Neuronal stem cell (in vitro differentiated cells): Measurements from ENCODE around the gene NFIX.
"Not testable (repeated sequence)": the region's sequence is repeated elsewhere in the genome, so short reads cannot be mapped to it uniquely, and the experiment has no call there.

Experiments used
- DNase-seq: peaks from one replicate; pipeline ENCODE4 v3.0.0-alpha.2; 2013; ENCODE audit warnings: low spot score
- H2AFZ ChIP-seq: one replicate; pipeline ENCODE4 v1.6.1; 2013; ENCODE audit warnings: mild to moderate bottlenecking, low read length, inconsistent platforms
- H2AK5ac ChIP-seq: 2 replicates; pipeline ENCODE4 v1.6.1; 2013; ENCODE audit warnings: low read depth, mild to moderate bottlenecking, inconsistent platforms, low read length, moderate library complexity, mixed read lengths
- H2BK120ac ChIP-seq: 2 replicates; pipeline ENCODE4 v1.6.1; 2013; ENCODE audit warnings: low read depth, mild to moderate bottlenecking, inconsistent platforms, low read length, moderate library complexity, mixed read lengths
- H2BK12ac ChIP-seq: one replicate; pipeline ENCODE4 v1.6.1; 2013; ENCODE audit warnings: low read length, inconsistent platforms
- H2BK15ac ChIP-seq: 2 replicates; pipeline ENCODE4 v1.6.1; 2013; ENCODE audit warnings: mild to moderate bottlenecking, low read length, inconsistent platforms, mixed read lengths
- H2BK5ac ChIP-seq: one replicate; pipeline ENCODE4 v1.6.1; 2013; ENCODE audit warnings: inconsistent platforms, mild to moderate bottlenecking, low read length, moderate library complexity
- H3K14ac ChIP-seq: one replicate; pipeline ENCODE4 v1.6.1; 2013; ENCODE audit warnings: low read length, inconsistent platforms
- H3K18ac ChIP-seq: 2 replicates; pipeline ENCODE4 v1.6.1; 2013; ENCODE audit warnings: low read length, inconsistent platforms
- H3K23ac ChIP-seq: 2 replicates; pipeline ENCODE4 v1.6.1; 2013; ENCODE audit warnings: low read depth, mild to moderate bottlenecking, mixed read lengths, low read length, inconsistent platforms; ENCODE audit not compliant: poor library complexity
- H3K27ac ChIP-seq: replicated peaks from 3 replicates; pipeline ENCODE4 v1.5.1; 2013; ENCODE audit warnings: low read length, inconsistent platforms
- H3K27me3 ChIP-seq, 3 experiments: 2 replicates each; pipeline ENCODE4 v1.6.1; 2013; ENCODE audit warnings: low read length in 3 of 3, mild to moderate bottlenecking in 2 of 3, inconsistent platforms in 1 of 3, low read depth in 1 of 3, mixed read lengths in 1 of 3, moderate library complexity in 1 of 3; ENCODE audit not compliant: control insufficient read depth in 3 of 3, insufficient read depth in 3 of 3
- H3K36me3 ChIP-seq, 2 donors: replicated peaks in 1 of 2; 2 replicates each; pipeline ENCODE4 v1.6.1; 2013; ENCODE audit warnings: low read length in 2 of 2; ENCODE audit not compliant: control insufficient read depth in 2 of 2, insufficient read depth in 2 of 2
- H3K4ac ChIP-seq: 2 replicates; pipeline ENCODE4 v1.6.1; 2013; ENCODE audit warnings: inconsistent platforms, mild to moderate bottlenecking, low read length, moderate library complexity
- H3K4me1 ChIP-seq, 2 donors: 1 replicate in 1 of 2; 2 replicates in 1 of 2; pipeline ENCODE4 v1.6.1; 2013; ENCODE audit warnings: low read length in 2 of 2, low read depth in 1 of 2; ENCODE audit not compliant: control insufficient read depth in 2 of 2, insufficient read depth in 1 of 2
- H3K4me2 ChIP-seq: one replicate; pipeline ENCODE4 v1.6.1; 2013; ENCODE audit warnings: mild to moderate bottlenecking, low read length, inconsistent platforms; ENCODE audit not compliant: insufficient read depth, poor library complexity, severe bottlenecking
- H3K4me3 ChIP-seq, 2 donors: 2 replicates each; pipeline ENCODE4 v1.5.1; 2013; ENCODE audit warnings: low read length in 2 of 2, mild to moderate bottlenecking in 2 of 2, inconsistent platforms in 1 of 2, moderate library complexity in 1 of 2
- H3K79me1 ChIP-seq: one replicate; pipeline ENCODE4 v1.6.1; 2013; ENCODE audit warnings: low read depth, mild to moderate bottlenecking, inconsistent platforms, low read length, moderate library complexity
- H3K9ac ChIP-seq: one replicate; pipeline ENCODE4 v1.6.1; 2013; ENCODE audit warnings: mild to moderate bottlenecking, low read depth, low read length, inconsistent platforms; ENCODE audit not compliant: poor library complexity
- H3K9me3 ChIP-seq, 2 donors: replicated peaks in 1 of 2; 2 replicates each; pipeline versions ENCODE3 to v1.6.1; 2013; ENCODE audit warnings: low read length in 2 of 2, mild to moderate bottlenecking in 2 of 2, inconsistent platforms in 1 of 2, low read depth in 1 of 2, mixed read lengths in 1 of 2, moderate library complexity in 1 of 2; ENCODE audit not compliant: control insufficient read depth in 2 of 2, insufficient read depth in 1 of 2
- H4K8ac ChIP-seq: one replicate; pipeline ENCODE4 v1.6.1; 2013; ENCODE audit warnings: low read depth, mild to moderate bottlenecking, inconsistent platforms, low read length, moderate library complexity
- H4K91ac ChIP-seq: one replicate; pipeline ENCODE4 v1.6.1; 2013; ENCODE audit warnings: low read length, low read depth, mild to moderate bottlenecking, inconsistent platforms; ENCODE audit not compliant: poor library complexity
- WGBS, 2 donors: extraction: QIAGEN DNeasy Blood & Tissue Kit; methylation state at CpG; one replicate each; pipeline ENCODE4 v1.1.7; 2013; ENCODE audit warnings: missing lambda C conversion rate in 2 of 2, mixed read lengths in 1 of 2; ENCODE audit not compliant: insufficient read length in 2 of 2, insufficient replicate concordance in 1 of 2; ENCODE audit errors: extremely low coverage in 2 of 2; 5-methylcytosine and 5-hydroxymethylcytosine counted together

Gene NFIX

DNA sequence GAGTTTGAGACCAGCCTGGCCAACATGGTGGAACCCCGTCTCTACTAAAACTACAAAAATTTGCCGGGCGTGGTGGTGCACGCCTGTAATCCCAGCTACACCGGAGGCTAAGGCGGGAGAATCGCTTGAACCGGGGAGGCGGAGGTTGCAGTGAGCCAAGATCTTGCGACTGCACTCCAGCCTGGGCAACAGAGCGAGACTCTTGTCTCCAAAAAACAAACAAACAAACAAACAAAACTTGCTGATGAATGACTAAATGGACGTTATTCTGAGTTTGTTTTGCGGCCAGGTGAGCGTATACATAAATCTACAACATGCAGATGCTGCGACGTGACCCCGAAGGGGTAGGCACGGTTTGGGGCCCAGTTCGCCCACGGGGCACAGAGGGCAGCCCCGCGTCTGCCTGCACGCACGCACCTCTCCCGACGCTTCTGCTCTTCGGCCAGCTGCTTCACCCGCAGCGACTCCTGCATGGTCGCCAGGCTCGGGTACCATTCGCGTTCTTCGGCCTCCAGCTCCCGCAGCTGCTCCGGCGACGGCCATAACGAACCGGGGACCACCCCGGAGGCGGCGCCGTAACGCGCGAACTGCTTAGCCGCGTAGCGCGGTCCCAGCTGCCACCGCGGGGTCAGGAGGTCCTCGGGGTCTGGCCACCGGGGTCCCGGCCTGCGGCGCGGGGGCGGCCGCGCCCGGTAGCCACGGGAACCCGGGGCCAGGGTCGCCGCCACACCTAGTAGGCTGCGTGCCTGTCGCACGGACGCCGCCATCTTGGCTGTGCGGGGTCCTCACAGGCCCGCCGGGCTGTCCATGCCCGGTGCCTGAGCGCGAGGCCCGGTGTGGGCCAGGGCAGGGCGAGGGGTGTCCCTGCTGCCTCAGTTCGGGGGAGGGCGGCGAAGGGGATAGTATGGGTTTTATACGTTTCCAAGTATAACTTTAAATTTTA, 38.6 kb upstream of the NFIX start, which contains the start of gene GADD45GIP1:
TSS of gene GADD45GIP1 (minus strand) at position 778 of the 943 bp plus-strand sequence. CDS start at position 767, 11 bp downstream.
- no CpG with 5 or more reads among the region's 84 CpGs for WGBS, 2 donors
- Histone ChIP-seq H2BK12ac (peak within 1 kb of the TSS; percentile 63), H2BK120ac (peak within 1 kb of the TSS; percentile 61), H3K79me1 (peaks cover 11% of the 10 kb centered on the region), H3K14ac (peak within 1 kb of the TSS; percentile 63), H3K36me3 (peaks cover 18 to 43% of the 10 kb centered on the region in 2 donors), H2BK5ac (peak within 1 kb of the TSS; percentile 87), H4K8ac (peak within 1 kb of the TSS; percentile 96), H3K4me2 (peak within 1 kb of the TSS; percentile 71), H2AFZ (peak within 1 kb of the TSS; percentile 96), H3K27me3 (no peaks in the 10 kb centered on the region), H2AK5ac (peak within 1 kb of the TSS; percentile 86), H3K4ac (peak within 1 kb of the TSS; percentile 97), H3K4me3 (peak within 1 kb of the TSS; percentile 86 to 99), H3K9ac (peak within 1 kb of the TSS; percentile 98), H3K9me3 (no peaks in the 10 kb centered on the region), H3K4me1 (no peaks in the 10 kb centered on the region), H3K27ac (peak within 1 kb of the TSS; percentile 69), H4K91ac (no peak within 1 kb of the TSS), H3K18ac (peak within 1 kb of the TSS; percentile 97), H2BK15ac (peak within 1 kb of the TSS; percentile 87), H3K23ac (peak within 1 kb of the TSS; percentile 95)
- DNase-seq: no peak

DNA sequence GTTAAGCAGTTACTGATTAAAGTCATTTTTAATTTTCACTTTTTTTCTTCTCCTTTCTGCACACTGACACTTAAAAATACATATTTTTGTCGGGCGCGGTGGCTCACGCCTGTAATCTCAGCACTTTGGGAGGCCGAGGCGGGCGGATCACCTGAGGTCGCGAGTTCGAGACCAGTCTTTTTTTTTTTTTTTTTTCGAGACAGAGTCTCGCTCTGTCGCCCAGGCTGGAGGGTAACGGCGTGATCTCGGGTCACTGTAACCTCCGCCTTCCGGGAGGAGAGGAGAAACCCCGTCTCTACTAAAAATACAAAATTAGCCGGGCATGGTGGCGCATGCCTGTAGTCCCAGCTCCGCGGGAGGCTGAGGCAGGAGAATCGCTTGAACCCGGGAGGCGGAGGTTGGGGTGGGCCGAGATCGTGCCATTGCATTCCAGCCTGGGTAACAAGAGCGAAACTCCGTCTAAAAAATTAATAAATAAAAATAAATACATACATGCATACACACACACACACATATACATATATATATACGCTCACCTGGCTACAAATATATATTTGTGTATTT, 37.8 kb upstream of the NFIX start:
- peak overlapping the region; percentile 69 for H3K27ac ChIP-seq
- WGBS, 2 donors: no CpG with 5 or more reads among the region's 31 CpGs

DNA sequence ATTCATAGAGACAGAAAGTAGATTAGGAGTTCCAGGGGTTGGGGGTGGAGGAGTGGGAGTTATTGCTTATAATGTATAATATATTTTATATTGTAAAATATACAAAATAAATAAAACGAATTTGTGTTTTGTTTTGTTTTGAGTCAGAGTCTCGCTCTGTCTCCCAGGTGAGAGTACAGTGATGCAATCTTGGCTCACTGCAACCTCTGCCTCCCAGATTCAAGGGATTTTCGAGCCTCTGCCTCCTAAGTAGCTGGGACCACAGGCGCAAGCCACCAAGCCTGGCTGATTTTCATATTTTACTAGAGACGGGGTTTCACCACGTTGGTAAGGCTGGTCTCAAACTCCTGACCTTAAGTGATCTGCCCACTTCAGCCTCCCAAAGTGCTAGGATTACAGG, 35.8 kb upstream of the NFIX start:
- H2BK15ac ChIP-seq: no peak overlapping the region
- no peak overlapping the region for H3K18ac ChIP-seq
- no peak for DNase-seq
- no peak overlapping the region for H3K27ac ChIP-seq
- H3K14ac ChIP-seq: no peak overlapping the region
- no peak overlapping the region for H3K4ac ChIP-seq
- no peak overlapping the region for H3K23ac ChIP-seq
- H4K91ac ChIP-seq: no peak overlapping the region
- no peaks in the 10 kb centered on the region for H3K27me3 ChIP-seq
- no peak overlapping the region for H2AFZ ChIP-seq
- WGBS, 2 donors: no CpG with 5 or more reads among the region's 6 CpGs
- H3K79me1 ChIP-seq: peaks cover 11% of the 10 kb centered on the region
- no peak overlapping the region for H4K8ac ChIP-seq
- no peak overlapping the region for H2AK5ac ChIP-seq
- no peak overlapping the region for H2BK5ac ChIP-seq
- H3K4me2 ChIP-seq: no peak overlapping the region
- H2BK120ac ChIP-seq: no peak overlapping the region
- no peak overlapping the region for H2BK12ac ChIP-seq
- no peak overlapping the region for H3K4me3 ChIP-seq
- peaks cover 7 to 15% of the 10 kb centered on the region in 2 donors for H3K36me3 ChIP-seq
- no peaks in the 10 kb centered on the region for H3K4me1 ChIP-seq
- H3K9me3 ChIP-seq: no peaks in the 10 kb centered on the region
- H3K9ac ChIP-seq: no peak overlapping the region

More for the DNA sequence above, 37.8 kb upstream of the NFIX start:
- H2BK15ac ChIP-seq, H3K9ac ChIP-seq, H3K4me1 ChIP-seq, H3K23ac ChIP-seq, H3K18ac ChIP-seq, H3K4ac ChIP-seq, H4K91ac ChIP-seq, H2BK5ac ChIP-seq, DNase-seq, H4K8ac ChIP-seq, H2BK12ac ChIP-seq, H2AK5ac ChIP-seq, H3K14ac ChIP-seq, H3K9me3 ChIP-seq, H2BK120ac ChIP-seq, H3K27me3 ChIP-seq: not testable (repeated sequence)
- Histone ChIP-seq H3K36me3 (peaks cover 12 to 36% of the 10 kb centered on the region in 2 donors), H3K4me2 (peak overlapping the region; percentile 71), H2AFZ (peak overlapping the region; percentile 96), H3K4me3 (peak overlapping the region in 1 of 2 donors; percentile 99), H3K79me1 (peaks cover 11% of the 10 kb centered on the region)
